NT2/D1 (cell line): Measurements from ENCODE around the gene LRBA.

ENCODE experiments used
- DNase-seq: peaks from one replicate; pipeline ENCODE4 v3.0.0-alpha.2; 2011; ENCODE audit warnings: low read depth, low spot score
- H3K27me3 ChIP-seq: 2 replicates; pipeline ENCODE4 v1.6.0; 2011; ENCODE audit warnings: mild to moderate bottlenecking; ENCODE audit not compliant: insufficient read length, insufficient read depth
- H3K36me3 ChIP-seq: 2 replicates; pipeline ENCODE4 v1.6.1; 2011; ENCODE audit warnings: mild to moderate bottlenecking, low read length, mixed read lengths; ENCODE audit not compliant: insufficient read depth, insufficient read length
- H3K4me1 ChIP-seq: 2 replicates; pipeline ENCODE4 v1.5.1; 2011; ENCODE audit not compliant: insufficient read depth, insufficient read length
- H3K4me3 ChIP-seq: 2 replicates; pipeline ENCODE4 v1.5.1; 2011; ENCODE audit warnings: low read depth; ENCODE audit not compliant: insufficient read length
- H3K9ac ChIP-seq: 2 replicates; pipeline ENCODE4 v1.6.0; 2011; ENCODE audit warnings: low read depth; ENCODE audit not compliant: insufficient read length
- H3K9me3 ChIP-seq: 2 replicates; pipeline ENCODE4 v1.5.1; 2011; ENCODE audit warnings: mild to moderate bottlenecking, low read length; ENCODE audit not compliant: insufficient read depth
- SUZ12 ChIP-seq: IDR thresholded peaks from 2 replicates; pipeline ENCODE4 v1.6.1; 2011; ENCODE audit not compliant: insufficient read length, insufficient read depth; ENCODE audit errors: extremely low read depth
- YY1 ChIP-seq: IDR thresholded peaks from 2 replicates; pipeline ENCODE4 v1.6.1; 2011; ENCODE audit not compliant: insufficient read length, insufficient read depth
- ZNF274 ChIP-seq: IDR thresholded peaks from 2 replicates; pipeline ENCODE4 v1.6.1; 2011; ENCODE audit warnings: mild to moderate bottlenecking, low read depth, low read length

Gene LRBA

DNA sequence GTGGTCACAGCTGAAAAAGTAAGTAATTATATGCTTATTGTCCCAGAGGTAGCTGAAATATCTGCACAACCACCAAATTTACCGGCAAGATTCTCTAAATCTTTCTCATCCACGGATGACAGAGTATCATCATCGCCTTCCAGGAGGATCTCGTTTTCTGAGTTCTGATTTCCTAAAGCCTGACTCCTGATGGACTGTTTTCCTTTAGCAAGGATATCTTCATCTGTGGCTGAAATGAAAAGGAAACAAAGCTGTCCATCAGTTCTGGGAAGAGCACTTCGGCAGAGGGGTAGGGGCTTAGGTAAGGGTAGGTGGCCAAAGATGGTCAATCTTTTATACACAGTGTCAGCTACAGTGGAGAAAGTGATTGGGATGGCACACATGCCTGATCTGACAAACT, 424.5 kb downstream of the LRBA start:
- H3K9me3 ChIP-seq, result no peaks in the 10 kb centered on the region
- no peaks in the 10 kb centered on the region for H3K36me3 ChIP-seq
- no peak for DNase-seq
- no peak overlapping the region for H3K4me3 ChIP-seq
- no peak overlapping the region for H3K9ac ChIP-seq
- no peaks in the 10 kb centered on the region for H3K4me1 ChIP-seq
- no peak for TF ChIP-seq ZNF274
- TF ChIP-seq SUZ12, result no peak
- no peak for TF ChIP-seq YY1
- peaks cover 2% of the 10 kb centered on the region for H3K27me3 ChIP-seq

DNA sequence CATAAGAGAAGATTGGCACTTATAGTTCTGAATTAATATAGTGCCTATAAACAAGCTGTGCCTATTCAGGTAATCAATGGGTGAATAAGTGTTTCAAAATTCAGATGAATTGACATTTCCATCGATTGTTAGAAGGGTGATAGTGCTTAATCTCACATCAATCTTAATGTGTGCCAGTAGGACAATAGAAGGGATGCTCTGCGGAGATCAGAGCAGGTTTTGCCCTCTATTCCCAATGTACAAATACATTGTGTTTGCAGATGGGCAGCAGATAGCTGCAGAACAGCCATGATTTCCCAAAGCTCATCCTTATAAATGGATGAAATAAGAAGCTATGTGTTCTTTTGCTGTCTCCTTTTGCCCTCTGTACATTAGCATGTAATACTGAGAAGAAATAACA, 425.9 kb downstream of the LRBA start:
- Histone ChIP-seq H3K36me3 (no peaks in the 10 kb centered on the region), H3K4me3 (no peak overlapping the region), H3K27me3 (peaks cover 17% of the 10 kb centered on the region), H3K9ac (no peak overlapping the region), H3K9me3 (no peaks in the 10 kb centered on the region), H3K4me1 (no peaks in the 10 kb centered on the region)
- no peak for TF ChIP-seq YY1
- no peak for TF ChIP-seq SUZ12
- no peak for DNase-seq

DNA sequence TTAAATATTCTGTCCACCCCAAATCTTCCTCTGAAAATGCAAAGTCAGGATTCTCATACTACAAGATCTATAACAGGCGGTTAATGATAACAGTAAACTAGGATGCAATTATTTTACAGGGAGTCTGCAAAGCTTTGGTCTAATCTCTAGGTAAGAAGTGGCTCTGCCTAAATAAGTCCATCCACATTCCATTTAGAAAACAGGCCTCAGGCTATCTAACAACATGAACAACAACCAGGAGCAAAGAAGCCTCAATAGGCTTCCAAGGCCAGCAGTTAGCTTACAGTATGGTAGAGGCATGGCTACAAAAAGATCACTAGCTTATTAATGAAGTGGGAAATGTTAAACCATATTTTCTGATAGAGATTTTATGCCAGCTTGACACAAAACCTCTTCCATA, 426.8 kb downstream of the LRBA start:
- Histone ChIP-seq H3K4me1 (no peaks in the 10 kb centered on the region), H3K36me3 (no peaks in the 10 kb centered on the region), H3K4me3 (no peak overlapping the region), H3K9me3 (no peaks in the 10 kb centered on the region), H3K27me3 (peaks cover 25% of the 10 kb centered on the region), H3K9ac (no peak overlapping the region)
- no peak for DNase-seq
- no peak for TF ChIP-seq SUZ12
- no peak for TF ChIP-seq ZNF274

DNA sequence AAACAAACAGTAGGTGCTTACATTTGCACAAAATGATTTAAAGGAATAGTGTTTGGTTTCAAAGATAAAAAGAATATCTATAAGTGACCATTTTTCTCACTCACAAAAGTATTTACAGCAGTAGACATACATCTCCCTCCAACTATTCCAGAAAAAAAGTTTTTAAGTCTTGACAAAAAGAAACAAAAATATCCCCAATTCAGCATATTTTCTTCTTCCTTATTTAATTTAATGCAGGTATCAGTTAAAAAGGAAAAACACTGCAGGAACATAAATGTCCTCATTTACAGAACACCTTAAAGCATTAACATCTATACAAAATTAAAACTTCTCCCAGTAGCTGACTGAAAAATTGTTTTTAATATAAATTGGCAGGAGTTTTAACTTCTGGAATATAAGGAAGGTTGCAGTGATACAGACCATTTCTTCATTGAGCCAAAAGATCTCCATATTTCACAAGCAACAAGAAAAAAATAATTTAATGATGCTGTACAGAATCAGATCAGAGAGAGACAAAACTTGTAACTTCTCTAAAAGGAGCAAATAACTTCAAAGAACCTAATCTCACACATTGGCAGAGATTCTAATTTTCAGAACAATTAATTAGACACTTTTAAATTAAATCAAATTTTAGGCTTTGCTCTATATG, 428.8 kb downstream of the LRBA start:
- Histone ChIP-seq H3K27me3 (peaks cover 45% of the 10 kb centered on the region), H3K36me3 (no peaks in the 10 kb centered on the region), H3K4me3 (no peak overlapping the region), H3K9me3 (no peaks in the 10 kb centered on the region), H3K4me1 (no peaks in the 10 kb centered on the region), H3K9ac (no peak overlapping the region)
- no peak for DNase-seq
- TF ChIP-seq SUZ12, result no peak
- no peak for TF ChIP-seq YY1
- no peak for TF ChIP-seq ZNF274

DNA sequence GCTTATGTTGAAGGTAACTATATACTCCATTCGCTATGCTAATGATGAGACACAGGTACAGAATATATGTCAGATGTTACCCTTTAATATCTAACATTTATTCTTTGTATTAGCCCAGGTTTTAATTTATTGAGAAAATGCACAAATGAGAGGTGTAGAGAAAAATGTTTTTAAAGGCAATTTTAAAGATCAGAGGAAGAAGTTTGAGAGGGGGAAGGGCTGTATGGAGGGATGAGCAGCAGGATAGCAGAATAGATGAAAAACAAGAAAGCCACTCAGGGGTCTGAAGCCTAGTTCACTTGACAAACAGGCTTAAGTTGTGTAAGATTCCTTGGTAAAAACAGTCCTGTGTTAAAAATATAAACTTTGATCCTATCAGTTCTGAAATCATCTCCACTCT, 429.5 kb downstream of the LRBA start:
- H3K4me1 ChIP-seq, result no peaks in the 10 kb centered on the region
- H3K9ac ChIP-seq, result no peak overlapping the region
- H3K36me3 ChIP-seq, result no peaks in the 10 kb centered on the region
- H3K27me3 ChIP-seq, result peaks cover 52% of the 10 kb centered on the region
- no peak for TF ChIP-seq SUZ12
- no peak for TF ChIP-seq YY1
- TF ChIP-seq ZNF274, result no peak
- no peak overlapping the region for H3K4me3 ChIP-seq
- no peak for DNase-seq
- H3K9me3 ChIP-seq, result no peaks in the 10 kb centered on the region

DNA sequence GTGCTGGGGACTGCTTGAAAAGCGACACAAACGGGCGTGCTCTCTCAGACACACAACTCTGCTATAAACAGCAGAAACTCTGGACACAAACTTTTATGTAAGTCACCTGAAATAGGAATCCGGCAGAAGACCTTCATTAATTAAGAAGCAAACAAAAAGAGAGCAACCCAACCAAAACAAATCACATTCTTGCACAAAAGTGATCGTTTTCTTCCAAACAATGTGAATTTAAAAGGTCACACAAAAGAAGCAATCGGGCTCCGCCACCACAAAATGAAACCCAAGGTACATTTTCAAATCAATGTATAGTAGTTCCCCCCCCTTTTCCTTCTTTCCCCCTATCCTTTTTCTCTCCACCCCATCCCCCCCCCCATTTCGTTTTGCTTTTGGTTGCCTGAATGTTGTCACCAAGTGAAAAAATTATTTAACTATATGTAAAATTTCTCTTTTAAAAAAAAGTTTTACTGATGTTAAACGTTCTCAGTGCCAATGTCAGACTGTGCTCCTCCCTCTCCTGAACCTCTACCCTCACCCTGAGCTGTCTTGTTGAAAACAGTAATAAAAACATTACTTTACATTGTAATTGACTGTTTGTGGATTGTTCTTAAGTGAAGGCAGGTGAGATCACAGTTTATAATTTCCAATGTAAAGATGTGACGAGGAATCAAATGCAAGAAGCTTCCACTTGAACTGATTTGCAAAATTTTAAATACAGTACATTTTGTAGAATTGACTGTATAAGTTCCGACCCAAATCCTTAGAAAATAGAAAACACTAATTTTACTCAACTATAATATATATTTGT, 430.8 kb downstream of the LRBA start:
- Histone ChIP-seq H3K4me3 (peak overlapping the region; percentile 45), H3K36me3 (no peaks in the 10 kb centered on the region), H3K4me1 (no peaks in the 10 kb centered on the region), H3K9me3 (no peaks in the 10 kb centered on the region), H3K9ac (no peak overlapping the region), H3K27me3 (peaks cover 65% of the 10 kb centered on the region)
- TF ChIP-seq YY1 (no peak), SUZ12 (no peak), ZNF274 (no peak)
- no peak for DNase-seq

DNA sequence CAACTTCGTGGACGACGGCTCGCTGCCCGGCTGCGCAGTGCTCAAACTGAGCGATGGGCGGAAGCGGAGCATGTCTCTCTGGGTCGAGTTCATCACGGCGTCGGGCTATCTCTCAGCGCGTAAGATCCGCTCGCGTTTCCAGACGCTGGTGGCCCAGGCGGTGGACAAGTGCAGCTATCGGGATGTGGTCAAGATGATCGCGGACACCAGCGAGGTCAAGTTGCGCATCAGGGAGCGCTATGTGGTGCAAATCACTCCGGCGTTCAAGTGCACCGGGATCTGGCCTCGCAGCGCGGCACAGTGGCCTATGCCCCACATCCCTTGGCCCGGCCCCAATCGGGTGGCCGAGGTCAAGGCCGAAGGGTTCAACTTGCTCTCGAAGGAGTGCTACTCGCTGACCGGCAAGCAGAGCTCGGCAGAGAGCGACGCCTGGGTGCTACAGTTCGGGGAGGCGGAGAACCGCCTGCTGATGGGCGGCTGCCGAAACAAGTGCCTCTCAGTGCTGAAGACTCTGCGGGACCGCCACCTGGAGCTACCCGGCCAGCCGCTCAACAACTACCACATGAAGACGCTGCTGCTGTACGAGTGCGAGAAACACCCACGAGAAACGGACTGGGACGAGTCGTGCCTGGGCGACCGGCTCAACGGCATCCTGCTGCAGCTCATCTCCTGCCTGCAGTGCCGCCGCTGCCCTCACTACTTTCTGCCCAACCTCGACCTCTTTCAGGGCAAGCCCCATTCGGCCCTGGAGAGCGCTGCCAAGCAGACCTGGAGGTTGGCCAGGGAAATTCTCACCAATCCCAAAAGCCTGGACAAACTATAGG, 431.6 kb downstream of the LRBA start:
- Histone ChIP-seq H3K27me3 (peaks cover 73% of the 10 kb centered on the region), H3K36me3 (no peaks in the 10 kb centered on the region), H3K4me3 (peak overlapping the region; percentile 45), H3K4me1 (peaks cover 3% of the 10 kb centered on the region), H3K9ac (peak overlapping the region; percentile 64), H3K9me3 (no peaks in the 10 kb centered on the region)
- no peak for TF ChIP-seq ZNF274
- no peak for TF ChIP-seq YY1
- peak; percentile 64 for TF ChIP-seq SUZ12
- no peak for DNase-seq
